ENCODE results near the gene ALDH1A2.

Gene ALDH1A2

GRCh38 chr15:58063614-58064013 lies 1.9 kb downstream of the ALDH1A2 start:
- DNase-seq (ENCODE audit: extremely low spot score): no peak
- TF ChIP-seq CTCF (IDR thresholded peaks at IDR 0.05; ENCODE audit: control extremely low read depth, extremely low read depth, low read depth, missing control alignments): no peak

GRCh38 chr15:58062983-58063382 lies 2.5 kb downstream of the ALDH1A2 start:
- DNase-seq (ENCODE audit: extremely low spot score): no peak
- ChIA-PET POLR2A (no interaction called here), CTCF (interaction anchor here (0.7 to 3.3 kb wide), 3 partner anchors 8 to 196 kb away, joined by 3 to 15 read pairs (median 3); no protein-coding TSS in a partner anchor)
- no peak for TF ChIP-seq CTCF (IDR thresholded peaks at IDR 0.05; ENCODE audit: control extremely low read depth, extremely low read depth, low read depth, missing control alignments)

More at GRCh38 chr15:58063614-58064013, 1.9 kb downstream of the ALDH1A2 start:
- CTCF ChIA-PET: interaction anchor here (0.7 to 1.0 kb wide), 2 partner anchors 8 to 10 kb away, joined by 3 read pairs; no protein-coding TSS in a partner anchor
- POLR2A ChIA-PET: no interaction called here

GRCh38 chr15:58062175-58062574 lies 3.3 kb downstream of the ALDH1A2 start:
- DNase-seq (ENCODE audit: extremely low spot score): no peak
- no peak for TF ChIP-seq CTCF (IDR thresholded peaks at IDR 0.05; ENCODE audit: control extremely low read depth, extremely low read depth, low read depth, missing control alignments)
- CTCF ChIA-PET: interaction anchor here (0.8 to 3.3 kb wide), 2 partner anchors 8 to 195 kb away, joined by 3 to 15 read pairs; no protein-coding TSS in a partner anchor
- POLR2A ChIA-PET: no interaction called here

GRCh38 chr15:58060575-58060974 lies 4.9 kb downstream of the ALDH1A2 start:
- no peak for DNase-seq (ENCODE audit: extremely low spot score)
- CTCF ChIA-PET: interaction anchor here (3.3 kb wide), 1 partner anchor 10 kb away, joined by 15 read pairs; no protein-coding TSS in a partner anchor
- POLR2A ChIA-PET: interaction anchor here (0.6 kb wide), 1 partner anchor 336 kb away, joined by 4 read pairs; no protein-coding TSS in a partner anchor
- no peak for TF ChIP-seq CTCF (IDR thresholded peaks at IDR 0.05; ENCODE audit: control extremely low read depth, extremely low read depth, low read depth, missing control alignments)

GRCh38 chr15:58058729-58059128 lies 6.8 kb downstream of the ALDH1A2 start:
- ChIA-PET POLR2A (no interaction called here), CTCF (interaction anchor here (0.8 to 1.6 kb wide), 2 partner anchors 11 kb away, joined by 3 to 7 read pairs; no protein-coding TSS in a partner anchor)
- DNase-seq (ENCODE audit: extremely low spot score): no peak
- TF ChIP-seq CTCF (IDR thresholded peaks at IDR 0.05; ENCODE audit: control extremely low read depth, extremely low read depth, low read depth, missing control alignments): no peak

GRCh38 chr15:58058073-58058472 lies 7.4 kb downstream of the ALDH1A2 start:
- TF ChIP-seq CTCF (IDR thresholded peaks at IDR 0.05; ENCODE audit: control extremely low read depth, extremely low read depth, low read depth, missing control alignments): no peak
- CTCF ChIA-PET: interaction anchor here (0.9 to 1.6 kb wide), 2 partner anchors 10 to 12 kb away, joined by 5 to 7 read pairs; no protein-coding TSS in a partner anchor
- POLR2A ChIA-PET: no interaction called here
- no peak for DNase-seq (ENCODE audit: extremely low spot score)
